Measurements from ENCODE around the gene MYL12A.
A peak's percentile ranks its signal among the peaks of the same experiment; 100 is the strongest.
"Not testable (repeated sequence)": the region's sequence is repeated elsewhere in the genome, so short reads cannot be mapped to it uniquely, and the experiment has no call there.

MYL12A gene

DNA sequence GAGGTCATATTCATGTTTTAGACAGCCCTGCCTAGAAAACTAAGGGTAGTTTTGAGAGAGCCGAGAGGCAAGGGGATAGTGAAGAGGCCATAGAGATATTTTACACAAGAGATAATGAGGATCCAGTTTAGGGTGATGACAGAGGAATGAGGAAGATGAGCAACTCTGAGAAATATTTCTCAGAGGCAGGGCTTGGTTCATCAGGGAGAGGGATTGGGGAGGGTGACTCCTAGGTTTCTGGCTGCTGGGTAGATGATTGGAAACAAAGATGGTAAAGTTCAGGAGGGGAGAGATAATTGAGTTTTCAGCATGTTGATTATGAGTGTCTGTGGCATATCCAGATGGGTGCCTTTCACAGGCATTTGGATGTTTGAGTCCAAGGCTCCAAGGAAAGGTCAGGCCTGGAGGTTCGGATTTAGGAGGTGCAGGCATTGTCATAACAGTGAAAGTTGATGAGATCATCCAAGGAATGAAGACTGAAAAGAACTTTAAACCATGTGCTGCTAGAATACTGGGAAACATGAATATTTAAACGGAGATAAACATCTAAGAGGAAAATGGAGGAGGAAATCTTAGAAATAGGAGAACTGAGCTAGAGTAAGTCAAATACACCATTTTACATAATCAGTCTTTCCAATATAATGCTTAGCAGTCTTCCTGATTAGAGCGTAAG, 21.8 kb downstream of the MYL12A start:
- H3K9me3 Mint-ChIP-seq: no peaks in the 10 kb centered on the region
- peaks cover 16% of the 10 kb centered on the region for H3K4me1 Mint-ChIP-seq
- no peaks in the 10 kb centered on the region for H3K27me3 Mint-ChIP-seq (ENCODE audit: low read depth, poor library complexity)
- TF ChIP-seq, protein P1, sequence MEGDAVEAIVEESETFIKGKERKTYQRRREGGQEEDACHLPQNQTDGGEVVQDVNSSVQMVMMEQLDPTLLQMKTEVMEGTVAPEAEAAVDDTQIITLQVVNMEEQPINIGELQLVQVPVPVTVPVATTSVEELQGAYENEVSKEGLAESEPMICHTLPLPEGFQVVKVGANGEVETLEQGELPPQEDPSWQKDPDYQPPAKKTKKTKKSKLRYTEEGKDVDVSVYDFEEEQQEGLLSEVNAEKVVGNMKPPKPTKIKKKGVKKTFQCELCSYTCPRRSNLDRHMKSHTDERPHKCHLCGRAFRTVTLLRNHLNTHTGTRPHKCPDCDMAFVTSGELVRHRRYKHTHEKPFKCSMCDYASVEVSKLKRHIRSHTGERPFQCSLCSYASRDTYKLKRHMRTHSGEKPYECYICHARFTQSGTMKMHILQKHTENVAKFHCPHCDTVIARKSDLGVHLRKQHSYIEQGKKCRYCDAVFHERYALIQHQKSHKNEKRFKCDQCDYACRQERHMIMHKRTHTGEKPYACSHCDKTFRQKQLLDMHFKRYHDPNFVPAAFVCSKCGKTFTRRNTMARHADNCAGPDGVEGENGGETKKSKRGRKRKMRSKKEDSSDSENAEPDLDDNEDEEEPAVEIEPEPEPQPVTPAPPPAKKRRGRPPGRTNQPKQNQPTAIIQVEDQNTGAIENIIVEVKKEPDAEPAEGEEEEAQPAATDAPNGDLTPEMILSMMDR (IDR thresholded peaks at IDR 0.05): no peak
- H3K27ac Mint-ChIP-seq: no peak overlapping the region
- H3K36me3 Mint-ChIP-seq (ENCODE audit: low read depth): peaks cover 22% of the 10 kb centered on the region
- H3K4me3 Mint-ChIP-seq: no peak overlapping the region
- no peak for DNase-seq

DNA sequence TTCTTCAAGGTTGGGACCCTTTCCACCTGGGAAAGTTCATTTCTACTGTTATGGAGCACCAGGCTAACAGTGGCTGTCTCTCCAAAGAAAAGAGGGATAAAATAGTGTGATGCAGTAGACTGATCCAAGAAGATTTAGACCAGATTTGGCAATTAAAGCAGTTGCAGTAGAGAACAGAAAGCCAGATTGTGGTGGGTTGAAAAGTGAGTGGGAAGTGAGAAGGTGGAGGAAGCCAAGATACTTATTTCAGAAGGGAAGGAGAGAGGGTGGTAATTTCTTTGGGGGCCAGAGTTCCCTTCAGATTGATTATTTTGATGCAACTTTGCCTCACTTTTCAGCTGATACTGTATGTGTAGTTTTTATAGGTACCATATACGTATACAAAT, 22.3 kb downstream of the MYL12A start:
- H3K4me1 Mint-ChIP-seq: peaks cover 11% of the 10 kb centered on the region
- H3K4me3 Mint-ChIP-seq: no peak overlapping the region
- H3K9me3 Mint-ChIP-seq: no peaks in the 10 kb centered on the region
- no peak for DNase-seq
- H3K27ac Mint-ChIP-seq: no peak overlapping the region
- H3K27me3 Mint-ChIP-seq (ENCODE audit: low read depth, poor library complexity): no peaks in the 10 kb centered on the region
- peaks cover 26% of the 10 kb centered on the region for H3K36me3 Mint-ChIP-seq (ENCODE audit: low read depth)
- TF ChIP-seq, protein P1 (IDR thresholded peaks at IDR 0.05): no peak

- Mint-ChIP-seq H3K4me1 (peaks cover 9% of the 10 kb centered on the region), H3K4me3 (no peak overlapping the region), H3K27ac (peak overlapping the region; percentile 27), H3K27me3 (ENCODE audit: low read depth, poor library complexity) (no peaks in the 10 kb centered on the region), H3K9me3 (no peaks in the 10 kb centered on the region), H3K36me3 (ENCODE audit: low read depth) (peaks cover 42% of the 10 kb centered on the region)
- DNase-seq: no peak
- TF ChIP-seq, protein P1 (IDR thresholded peaks at IDR 0.05): no peak
Measured at GRCh38 chr18:3273042-3273441, 25.4 kb downstream of the MYL12A start.

DNA sequence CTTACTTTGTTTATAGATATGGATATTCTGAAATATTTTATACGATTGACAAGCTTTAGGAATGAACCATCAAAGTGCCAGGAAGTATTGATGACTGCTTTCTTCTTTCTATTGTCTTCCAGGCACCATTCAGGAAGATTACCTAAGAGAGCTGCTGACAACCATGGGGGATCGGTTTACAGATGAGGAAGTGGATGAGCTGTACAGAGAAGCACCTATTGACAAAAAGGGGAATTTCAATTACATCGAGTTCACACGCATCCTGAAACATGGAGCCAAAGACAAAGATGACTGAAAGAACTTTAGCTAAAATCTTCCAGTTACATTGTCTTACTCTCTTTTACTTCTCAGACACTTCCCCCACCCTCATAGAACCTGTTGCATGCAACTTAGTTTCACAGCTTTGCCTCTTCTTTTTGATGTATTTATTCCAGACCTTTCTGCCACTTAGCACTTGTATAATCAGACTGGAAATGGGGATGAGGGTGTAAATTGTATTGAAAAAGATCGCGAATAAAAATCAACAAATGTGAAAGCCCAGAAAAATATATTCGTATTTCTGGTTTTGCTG, 30.1 kb downstream of the MYL12A start:
- peaks cover 37% of the 10 kb centered on the region for H3K36me3 Mint-ChIP-seq (ENCODE audit: low read depth)
- not testable (repeated sequence) for H3K27me3 Mint-ChIP-seq (ENCODE audit: low read depth, poor library complexity); H3K4me3 Mint-ChIP-seq; DNase-seq; H3K9me3 Mint-ChIP-seq
- peaks cover 25% of the 10 kb centered on the region for H3K4me1 Mint-ChIP-seq
- H3K27ac Mint-ChIP-seq: peak overlapping the region; percentile 44

DNA sequence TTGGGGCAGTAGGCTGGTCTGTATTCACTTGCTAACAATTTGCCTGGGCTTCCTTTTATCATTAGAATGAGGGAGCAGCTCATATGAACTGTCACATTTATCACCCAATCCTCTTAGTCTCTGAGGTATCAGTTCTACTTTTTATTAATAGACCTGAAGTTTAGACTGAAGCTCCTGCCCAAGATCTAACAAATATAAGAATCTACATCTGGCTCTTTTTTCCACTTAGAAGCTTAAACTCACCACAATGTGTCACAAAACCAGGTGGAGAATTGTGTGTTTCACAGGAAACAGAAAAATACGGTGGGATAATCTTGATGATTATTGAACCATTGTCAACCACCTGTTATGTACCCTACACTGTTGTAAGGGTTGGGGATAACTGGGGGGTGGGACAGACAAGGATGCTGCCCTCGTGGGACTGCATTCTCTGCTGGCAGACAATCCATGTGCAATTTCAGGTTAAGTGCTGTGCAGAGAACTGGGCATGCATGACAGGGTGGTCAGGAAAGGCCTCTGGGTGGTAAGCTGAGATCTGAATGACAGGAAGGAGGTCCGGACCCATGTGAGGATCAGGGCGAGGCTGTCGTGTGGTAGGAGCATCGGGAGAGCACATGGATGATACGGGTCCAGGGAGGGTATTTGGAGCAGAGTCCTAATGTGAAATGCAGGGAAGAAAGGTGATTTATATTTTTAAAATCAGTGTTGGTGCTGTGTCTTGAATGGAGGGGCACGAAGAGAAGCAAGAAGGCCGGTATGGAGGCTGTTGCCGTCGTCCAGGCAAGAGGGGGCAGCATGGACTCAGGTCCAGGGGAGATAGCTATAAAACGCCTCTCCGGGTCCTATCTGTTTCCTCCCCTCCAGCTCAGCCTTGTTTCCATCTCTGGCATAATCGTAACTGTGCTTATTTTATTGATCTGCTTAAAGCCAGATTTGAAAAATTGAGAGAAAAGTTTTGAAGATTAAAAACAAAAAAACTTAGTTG, 31.9 kb downstream of the MYL12A start:
- Mint-ChIP-seq H3K4me1 (peaks cover 34% of the 10 kb centered on the region), H3K27ac (peak overlapping the region; percentile 2), H3K9me3 (no peaks in the 10 kb centered on the region), H3K36me3 (ENCODE audit: low read depth) (peaks cover 20% of the 10 kb centered on the region), H3K27me3 (ENCODE audit: low read depth, poor library complexity) (no peaks in the 10 kb centered on the region), H3K4me3 (no peak overlapping the region)
- no peak for DNase-seq
- TF ChIP-seq, protein P1 (IDR thresholded peaks at IDR 0.05): no peak

Data from nephron progenitor cell (in vitro differentiated cells).